ENCODE results near the gene DNAH12.

- no peak for TF ChIP-seq CTCF (IDR thresholded peaks at IDR 0.05 in 4 of 5, conservative IDR thresholded peaks at IDR 0.05 in 1 of 5)
- TF ChIP-seq POLR2A (IDR thresholded peaks at IDR 0.05): no peak
These were observed 160.3 kb downstream of the DNAH12 start for GRCh38 chr3:57383838-57384237.
